Prostate gland (tissue), 2 donors: ENCODE measurements around the gene SLC16A6. TPM values are rescaled to one million over a fixed set of nuclear protein-coding genes. Genes with fewer than 3 reads are reported as not detected.

Source experiments
- DNase-seq: peaks from one replicate; pipeline ENCODE4 v3.0.0-alpha.2; 2019; ENCODE audit warnings: low spot score
- H3K27ac ChIP-seq, 2 donors: fragments of 200-600 bp; sonication (generic); 2 replicates each; pipeline ENCODE4 v1.5.1; 2017 to 2019
- H3K27me3 ChIP-seq: fragments of 200-600 bp; sonication (generic); replicated peaks from 2 replicates; pipeline ENCODE4 v1.5.1; 2019; ENCODE audit not compliant: insufficient read depth
- H3K36me3 ChIP-seq, 2 donors: fragments of 200-600 bp; sonication (generic); 1 replicate in 1 of 2; 2 replicates in 1 of 2; pipeline versions ENCODE4 v1.5.1 to v1.8.1; 2017 to 2019
- H3K4me1 ChIP-seq: fragments of 200-600 bp; sonication (generic); replicated peaks from 2 replicates; pipeline ENCODE4 v1.5.1; 2019
- H3K4me3 ChIP-seq, 2 donors: fragments of 200-600 bp; sonication (generic); 2 replicates each; pipeline ENCODE4 v1.5.1; 2017 to 2019
- H3K9me3 ChIP-seq: fragments of 200-600 bp; sonication (generic); 2 replicates; pipeline ENCODE4 v1.5.1; 2017
- POLR2A ChIP-seq: fragments of 450-650 bp; IDR thresholded peaks from one replicate; pipeline ENCODE4 v1.6.1; 2016; ENCODE audit warnings: antibody characterized with exemption, mild to moderate bottlenecking
- POLR2AphosphoS5 ChIP-seq: sonication (generic); formaldehyde crosslinking; IDR thresholded peaks from one replicate; pipeline ENCODE4 v1.6.1; 2017; ENCODE audit warnings: antibody characterized with exemption
- WGBS: methylation state at CpG from one replicate; pipeline ENCODE4 v1.1.5; 2018; 5-methylcytosine and 5-hydroxymethylcytosine counted together
- intact Hi-C: fragments of 100-400 bp; cut with DNase I; formaldehyde crosslinking; loops from one replicate; pipeline ENCODE4 v1.14.2; 2022
- total RNA-seq, 2 donors: library from RNA; depleted of rRNA; stranded (reverse); fragments of >200 nt; gene quantifications; one replicate each; pipeline ENCODE4 v1.1.0, GENCODE V29; 2016
- TF ChIP-seq, protein P1 (sequence below), 4 experiments: fragments of 200-600 bp in 2 of 4; fragments of 450-650 bp in 2 of 4; sonication (generic) in 2 of 4; IDR thresholded peaks; 1 replicate in 3 of 4; 2 replicates in 1 of 4; pipeline ENCODE4 v1.5.1; 2016 to 2019; ENCODE audit warnings: antibody characterized with exemption in 4 of 4, mild to moderate bottlenecking in 2 of 4, moderate library complexity in 2 of 4

Gene SLC16A6
- total RNA-seq, 2 donors from 2014 or later: 0.41 to 0.85 TPM

DNA sequence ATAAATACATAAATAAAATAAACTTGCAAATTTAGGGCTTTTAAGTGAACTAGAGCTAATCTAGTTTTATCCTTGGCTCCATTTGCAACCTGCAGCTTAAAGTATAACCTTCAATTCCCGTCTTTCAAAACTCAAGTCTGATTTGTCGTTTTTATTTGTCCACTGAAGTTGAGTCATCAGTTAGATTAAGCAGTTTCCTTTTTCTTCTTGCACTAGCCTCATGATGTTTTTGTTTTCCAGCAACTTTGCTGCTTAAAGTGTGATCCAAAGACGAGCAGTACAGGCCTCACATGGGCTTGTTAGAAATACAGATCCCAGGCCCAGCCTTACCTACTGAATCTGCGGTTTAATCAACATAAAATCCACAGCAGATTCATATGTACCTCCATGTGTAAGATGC lies 14.2 kb upstream of the SLC16A6 start:
- Histone ChIP-seq H3K4me1 (no peaks in the 10 kb centered on the region), H3K9me3 (no peaks in the 10 kb centered on the region), H3K4me3 (no peak overlapping the region), H3K27me3 (no peaks in the 10 kb centered on the region), H3K36me3 (no peaks in the 10 kb centered on the region), H3K27ac (no peak overlapping the region)
- no peak for DNase-seq
- TF ChIP-seq POLR2A: no peak
- TF ChIP-seq, protein P1, sequence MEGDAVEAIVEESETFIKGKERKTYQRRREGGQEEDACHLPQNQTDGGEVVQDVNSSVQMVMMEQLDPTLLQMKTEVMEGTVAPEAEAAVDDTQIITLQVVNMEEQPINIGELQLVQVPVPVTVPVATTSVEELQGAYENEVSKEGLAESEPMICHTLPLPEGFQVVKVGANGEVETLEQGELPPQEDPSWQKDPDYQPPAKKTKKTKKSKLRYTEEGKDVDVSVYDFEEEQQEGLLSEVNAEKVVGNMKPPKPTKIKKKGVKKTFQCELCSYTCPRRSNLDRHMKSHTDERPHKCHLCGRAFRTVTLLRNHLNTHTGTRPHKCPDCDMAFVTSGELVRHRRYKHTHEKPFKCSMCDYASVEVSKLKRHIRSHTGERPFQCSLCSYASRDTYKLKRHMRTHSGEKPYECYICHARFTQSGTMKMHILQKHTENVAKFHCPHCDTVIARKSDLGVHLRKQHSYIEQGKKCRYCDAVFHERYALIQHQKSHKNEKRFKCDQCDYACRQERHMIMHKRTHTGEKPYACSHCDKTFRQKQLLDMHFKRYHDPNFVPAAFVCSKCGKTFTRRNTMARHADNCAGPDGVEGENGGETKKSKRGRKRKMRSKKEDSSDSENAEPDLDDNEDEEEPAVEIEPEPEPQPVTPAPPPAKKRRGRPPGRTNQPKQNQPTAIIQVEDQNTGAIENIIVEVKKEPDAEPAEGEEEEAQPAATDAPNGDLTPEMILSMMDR (IDR thresholded peaks at IDR 0.05): no peak
- TF ChIP-seq POLR2AphosphoS5: no peak
- intact Hi-C loops: no loop called here
- WGBS: 85% methylated on average over 4 of the region's 4 CpGs

DNA sequence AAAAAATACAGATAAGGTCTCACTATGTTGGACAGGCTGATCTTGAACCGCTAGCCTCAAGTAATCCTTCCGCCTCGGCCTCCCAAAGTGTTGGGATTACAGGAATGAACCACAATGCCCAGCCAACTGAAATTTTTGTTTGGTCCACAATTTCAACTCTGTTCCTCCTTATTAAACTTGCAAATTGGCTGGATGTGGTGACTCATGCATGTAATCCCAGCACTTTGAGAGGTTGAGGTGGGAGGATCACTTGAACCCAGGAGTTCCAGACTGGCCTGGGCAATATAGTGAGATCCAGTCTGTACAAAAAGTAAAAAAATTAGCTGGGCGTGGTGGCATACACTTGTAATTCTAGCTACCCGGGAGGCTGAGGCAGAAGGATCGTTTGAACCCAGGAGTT lies 13.8 kb upstream of the SLC16A6 start:
- no peak for DNase-seq
- Histone ChIP-seq H3K4me1 (no peaks in the 10 kb centered on the region), H3K4me3 (no peak overlapping the region), H3K27me3 (no peaks in the 10 kb centered on the region), H3K9me3 (no peaks in the 10 kb centered on the region), H3K27ac (no peak overlapping the region), H3K36me3 (no peaks in the 10 kb centered on the region)
- intact Hi-C loops: no loop called here
- WGBS: 96% methylated on average over 6 of the region's 6 CpGs
- TF ChIP-seq, protein P1 (IDR thresholded peaks at IDR 0.05): no peak
- TF ChIP-seq POLR2A (no peak), POLR2AphosphoS5 (no peak)

DNA sequence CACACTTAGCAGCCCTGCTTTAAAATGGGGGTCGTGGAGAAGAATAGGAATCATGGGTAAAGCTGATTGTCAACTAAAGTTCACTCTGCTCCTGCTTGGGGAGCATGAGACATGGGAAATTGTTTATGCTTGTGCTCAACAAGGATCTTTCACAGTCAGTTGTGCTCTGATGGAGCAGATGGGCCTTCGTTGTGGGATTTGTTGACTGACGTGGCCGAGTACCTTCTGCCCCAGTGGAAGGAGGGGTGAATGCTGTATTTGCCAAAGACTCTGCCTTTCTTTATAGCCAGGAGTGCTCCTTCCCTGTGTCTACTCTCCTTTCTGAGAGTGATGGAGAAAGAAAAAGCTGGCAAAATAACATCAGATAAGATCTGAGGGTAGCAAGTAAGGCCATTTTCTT lies 11.7 kb upstream of the SLC16A6 start:
- H3K27me3 ChIP-seq: no peaks in the 10 kb centered on the region
- H3K4me3 ChIP-seq: no peak overlapping the region
- H3K9me3 ChIP-seq: no peaks in the 10 kb centered on the region
- intact Hi-C loops: no loop called here
- no peaks in the 10 kb centered on the region for H3K4me1 ChIP-seq
- no peak overlapping the region for H3K27ac ChIP-seq
- H3K36me3 ChIP-seq: no peaks in the 10 kb centered on the region
- WGBS: 65% methylated on average over 4 of the region's 4 CpGs
- TF ChIP-seq, protein P1 (IDR thresholded peaks at IDR 0.05): no peak
- no peak for TF ChIP-seq POLR2AphosphoS5
- no peak for TF ChIP-seq POLR2A
- DNase-seq: no peak

DNA sequence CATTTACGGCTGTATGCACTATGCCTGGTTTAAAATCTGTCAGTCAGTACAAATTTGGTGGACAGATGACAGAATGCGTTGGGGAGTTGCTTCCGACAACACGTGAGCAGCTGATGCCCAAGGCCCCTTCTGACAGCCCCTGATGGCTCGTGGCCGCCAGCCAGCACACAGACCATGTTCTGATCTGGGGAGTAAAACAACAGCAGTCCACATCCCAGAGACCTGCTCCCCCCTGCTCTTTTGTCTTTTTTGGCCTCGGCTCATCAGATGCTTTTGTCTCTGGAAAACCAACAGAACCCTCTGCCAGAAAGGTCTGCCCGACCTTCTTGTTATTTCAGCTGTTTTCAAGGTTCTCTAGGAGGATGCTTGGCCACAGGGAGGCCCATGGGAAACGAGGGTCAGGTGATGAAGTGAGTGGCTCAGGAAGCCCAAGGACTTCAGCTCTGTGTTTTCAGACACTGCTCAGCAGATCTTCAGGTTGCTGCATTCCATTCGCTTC lies 11.2 kb upstream of the SLC16A6 start:
- no peak overlapping the region for H3K4me3 ChIP-seq
- WGBS: 76% methylated on average over 10 of the region's 10 CpGs
- H3K36me3 ChIP-seq: no peaks in the 10 kb centered on the region
- no peak overlapping the region for H3K27ac ChIP-seq
- no peaks in the 10 kb centered on the region for H3K27me3 ChIP-seq
- no peaks in the 10 kb centered on the region for H3K9me3 ChIP-seq
- DNase-seq: no peak
- no peaks in the 10 kb centered on the region for H3K4me1 ChIP-seq
- intact Hi-C loops: no loop called here
- TF ChIP-seq POLR2AphosphoS5: no peak
- TF ChIP-seq, protein P1 (IDR thresholded peaks at IDR 0.05): no peak
- no peak for TF ChIP-seq POLR2A

DNA sequence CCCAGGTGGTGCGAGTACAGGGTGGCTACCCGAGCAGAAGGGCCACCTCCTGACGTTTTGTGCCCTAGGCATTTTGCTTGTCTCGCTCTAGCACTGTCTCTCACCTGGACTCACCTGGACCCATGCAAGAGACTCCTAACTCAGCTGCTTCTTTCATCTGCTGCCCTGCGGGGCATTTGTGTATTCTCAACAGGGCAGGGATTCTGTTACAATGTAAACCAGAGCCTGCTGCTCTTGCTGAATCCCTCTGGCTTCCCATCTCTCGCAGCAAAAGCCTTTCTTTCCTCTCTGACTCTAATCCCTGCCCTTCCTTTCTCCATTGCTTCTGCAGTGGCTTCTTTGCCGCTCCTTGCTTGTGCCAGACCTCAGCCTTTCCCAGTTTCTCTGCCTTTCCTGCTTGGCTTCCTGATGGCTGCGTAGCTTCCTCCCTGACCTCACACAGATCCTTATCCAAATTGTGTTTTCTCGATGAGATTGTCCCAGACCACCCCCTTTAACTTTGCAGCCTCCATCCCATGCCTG lies 10.6 kb upstream of the SLC16A6 start:
- intact Hi-C loops: no loop called here
- TF ChIP-seq POLR2A (no peak), POLR2AphosphoS5 (no peak)
- TF ChIP-seq, protein P1 (IDR thresholded peaks at IDR 0.05): no peak
- Histone ChIP-seq H3K27me3 (no peaks in the 10 kb centered on the region), H3K36me3 (no peaks in the 10 kb centered on the region), H3K9me3 (no peaks in the 10 kb centered on the region), H3K27ac (no peak overlapping the region), H3K4me1 (peaks cover 1% of the 10 kb centered on the region), H3K4me3 (no peak overlapping the region)
- WGBS: 65% methylated on average over 9 of the region's 9 CpGs
- DNase-seq: no peak
